Testis (tissue), 2 donors: ENCODE measurements around the gene ZBTB7C.

Source experiments
- CTCF ChIP-seq, 3 experiments: fragments of 450-650 bp in 2 of 3; fragments of 200-600 bp in 1 of 3; sonication (generic) in 1 of 3; IDR thresholded peaks; one replicate each; pipeline ENCODE4 v1.5.1; 2016 to 2019; ENCODE audit warnings: antibody characterized with exemption in 3 of 3, mild to moderate bottlenecking in 2 of 3, moderate library complexity in 1 of 3
- POLR2A ChIP-seq: fragments of 450-650 bp; IDR thresholded peaks from one replicate; pipeline ENCODE4 v1.6.1; 2017; ENCODE audit warnings: antibody characterized with exemption, mild to moderate bottlenecking, moderate library complexity

GRCh38 chr18:48228841-48229240 lies 180.3 kb downstream of the ZBTB7C start:
- TF ChIP-seq CTCF (IDR thresholded peaks at IDR 0.05) (no peak), POLR2A (no peak)
